GM20431 (cell line): ENCODE data around the gene EGFL8.

Source experiments
- in situ Hi-C: fragments of 300-500 bp; cut with MseI, MboI; formaldehyde crosslinking; loops from one replicate; pipeline ENCODE4 v1.15.0; 2020; ENCODE audit warnings: low sequenced_read_pairs; ENCODE audit not compliant: unreplicated experiment

The EGFL8 gene

GRCh38 chr6:32214126-32214525, 49.7 kb downstream of the EGFL8 start:
- in situ Hi-C loops, result no loop called here

DNA sequence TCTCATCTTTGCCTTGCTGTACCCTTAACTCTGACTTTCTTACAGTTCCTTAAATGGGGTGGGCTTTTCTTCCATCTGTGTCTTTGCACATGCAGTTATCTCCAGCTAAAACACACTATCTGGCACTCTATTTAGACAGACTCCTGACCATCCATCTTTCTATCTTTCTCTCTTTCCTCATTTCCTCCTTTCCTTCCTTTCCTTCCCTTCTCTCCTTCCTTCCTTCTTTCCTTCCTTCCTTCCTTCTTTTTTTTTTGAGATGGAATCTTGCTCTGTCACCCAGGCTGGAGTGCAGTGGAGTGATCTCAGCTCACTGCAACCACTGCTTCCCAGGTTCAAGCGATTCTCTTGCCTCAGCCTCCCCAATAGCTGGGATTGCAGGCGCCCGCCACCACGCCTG, 51.2 kb downstream of the EGFL8 start:
- in situ Hi-C loops, result no loop called here

DNA sequence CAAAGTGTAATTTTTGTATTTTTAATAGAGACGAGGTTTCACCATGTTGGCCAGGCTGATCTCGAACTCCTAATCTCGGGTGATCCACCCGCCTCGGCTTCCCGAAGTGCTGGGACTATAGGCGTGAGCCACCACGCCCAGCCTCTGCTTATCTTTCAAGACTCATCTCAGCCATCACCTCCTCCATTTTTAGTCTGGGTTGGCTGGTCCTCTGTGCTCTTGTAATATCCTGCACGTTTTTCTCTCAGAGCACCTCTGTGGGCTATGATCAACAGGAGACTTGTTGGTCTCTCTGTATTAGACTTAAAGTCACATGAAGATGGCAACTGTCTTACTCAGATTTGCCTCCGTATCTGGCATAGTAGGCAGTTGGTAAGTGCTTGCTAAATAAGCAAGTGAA, 51.9 kb downstream of the EGFL8 start:
- in situ Hi-C loops, result no loop called here

DNA sequence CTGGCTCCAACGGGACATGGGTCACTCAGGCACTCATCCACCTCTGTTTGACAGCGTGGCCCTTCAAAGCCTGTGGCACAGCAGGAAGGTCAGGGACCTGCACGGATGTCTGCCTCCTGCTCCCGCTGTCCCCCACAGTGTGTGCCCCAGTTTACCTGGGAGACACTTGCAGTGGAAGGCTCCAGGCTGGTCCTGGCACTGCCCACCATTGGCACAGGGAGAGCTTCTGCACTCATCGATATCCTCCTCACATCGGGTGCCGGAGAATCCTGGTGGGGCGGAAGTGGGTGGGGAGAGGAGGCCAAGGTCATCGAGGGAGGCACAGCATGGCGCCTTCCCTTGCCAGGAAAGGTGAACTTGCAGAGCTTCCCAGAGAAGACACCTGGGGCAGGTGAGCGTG, 52.6 kb downstream of the EGFL8 start:
- in situ Hi-C loops, result no loop called here
